Thoracic aorta (tissue), 2 donors: ENCODE results near the gene RBM33. TPM values are rescaled to one million over a fixed set of nuclear protein-coding genes. Genes with fewer than 3 reads are reported as not detected.

Experiments
- ATAC-seq: fragments of 150-250 bp; one replicate; pipeline ENCODE4 v1.8.0; 2017; ENCODE audit warnings: low read depth; ENCODE audit not compliant: insufficient number of reproducible peaks, low FRiP score
- DNase-seq: peaks from one replicate; pipeline ENCODE4 v3.0.0-alpha.2; 2020; ENCODE audit warnings: low spot score
- H3K27ac ChIP-seq, 2 donors: fragments of 200-600 bp; sonication (generic); 1 replicate in 1 of 2; 2 replicates in 1 of 2; pipeline ENCODE4 v1.5.1; 2016; ENCODE audit warnings: mild to moderate bottlenecking in 2 of 2, moderate library complexity in 2 of 2
- H3K27me3 ChIP-seq: fragments of 200-600 bp; sonication (generic); replicated peaks from 2 replicates; pipeline ENCODE4 v1.6.0; 2016; ENCODE audit warnings: mild to moderate bottlenecking; ENCODE audit not compliant: insufficient read depth
- H3K36me3 ChIP-seq: fragments of 200-600 bp; sonication (generic); one replicate; pipeline ENCODE4 v1.5.1; 2016
- H3K4me1 ChIP-seq, 2 donors: fragments of 200-600 bp; sonication (generic); 1 replicate in 1 of 2; 2 replicates in 1 of 2; pipeline versions ENCODE4 v1.5.1 to v1.6.0; 2016; ENCODE audit warnings: low read depth in 2 of 2, mild to moderate bottlenecking in 1 of 2; ENCODE audit not compliant: control insufficient read depth in 1 of 2
- H3K4me3 ChIP-seq: fragments of 200-600 bp; sonication (generic); 2 replicates; pipeline ENCODE4 v1.5.1; 2016; ENCODE audit warnings: mild to moderate bottlenecking
- H3K9me3 ChIP-seq: fragments of 200-600 bp; sonication (generic); 2 replicates; pipeline ENCODE4 v1.5.1; 2016
- total RNA-seq, 2 donors: library from RNA; depleted of rRNA; stranded (reverse); fragments of >200 nt; gene quantifications; one replicate each; pipeline versions ENCODE4 v1.1.0 to v1.2.3, GENCODE V29; 2016
- TF ChIP-seq, protein P1 (sequence below): fragments of 200-600 bp; sonication (generic); IDR thresholded peaks from one replicate; pipeline ENCODE4 v1.5.1; 2019; ENCODE audit warnings: antibody characterized with exemption

Gene RBM33
- total RNA-seq, 2 donors from 2014 or later = 64.6 to 80.3 TPM

DNA sequence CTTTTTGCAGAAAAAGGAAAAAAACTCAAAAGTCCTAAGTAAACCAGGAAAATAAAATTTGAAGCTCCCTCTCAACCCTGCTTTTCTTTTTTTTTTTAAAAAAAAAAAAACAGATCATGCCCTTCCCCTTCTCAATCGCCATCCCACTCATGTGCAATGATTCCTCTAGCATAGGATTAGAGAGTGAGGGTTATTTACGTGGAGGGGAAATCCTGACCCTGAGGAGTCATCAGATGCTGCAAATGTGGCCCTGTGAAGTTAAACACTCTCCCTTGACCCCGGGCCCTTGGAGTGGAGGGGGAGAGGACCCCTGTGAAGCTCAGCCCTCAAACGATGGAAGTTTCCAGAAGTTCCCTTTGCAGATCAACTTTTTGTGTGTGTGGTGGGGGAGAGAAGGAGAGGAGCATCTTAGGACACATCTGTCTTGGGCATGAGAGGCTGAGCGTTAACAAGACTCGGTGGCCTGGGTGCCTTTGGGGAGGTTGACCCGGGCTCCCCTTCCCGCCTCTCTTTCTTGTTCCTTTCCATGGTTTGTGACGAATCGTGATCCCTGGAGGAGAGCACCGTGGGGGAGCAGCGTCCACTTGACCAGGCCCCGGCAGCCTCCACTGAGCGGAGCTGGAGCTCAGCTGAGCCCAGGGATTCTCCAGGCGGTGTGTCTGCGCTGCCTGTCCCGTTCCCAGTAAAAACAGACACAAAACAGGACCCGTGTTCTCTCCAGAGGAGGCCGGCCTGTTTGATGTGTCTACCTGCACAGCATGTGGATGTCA lies 169.3 kb downstream of the RBM33 start:
- no peak for DNase-seq
- no peaks in the 10 kb centered on the region for H3K36me3 ChIP-seq
- no peak for ATAC-seq
- peaks cover 6% of the 10 kb centered on the region for H3K27me3 ChIP-seq
- TF ChIP-seq, protein P1, sequence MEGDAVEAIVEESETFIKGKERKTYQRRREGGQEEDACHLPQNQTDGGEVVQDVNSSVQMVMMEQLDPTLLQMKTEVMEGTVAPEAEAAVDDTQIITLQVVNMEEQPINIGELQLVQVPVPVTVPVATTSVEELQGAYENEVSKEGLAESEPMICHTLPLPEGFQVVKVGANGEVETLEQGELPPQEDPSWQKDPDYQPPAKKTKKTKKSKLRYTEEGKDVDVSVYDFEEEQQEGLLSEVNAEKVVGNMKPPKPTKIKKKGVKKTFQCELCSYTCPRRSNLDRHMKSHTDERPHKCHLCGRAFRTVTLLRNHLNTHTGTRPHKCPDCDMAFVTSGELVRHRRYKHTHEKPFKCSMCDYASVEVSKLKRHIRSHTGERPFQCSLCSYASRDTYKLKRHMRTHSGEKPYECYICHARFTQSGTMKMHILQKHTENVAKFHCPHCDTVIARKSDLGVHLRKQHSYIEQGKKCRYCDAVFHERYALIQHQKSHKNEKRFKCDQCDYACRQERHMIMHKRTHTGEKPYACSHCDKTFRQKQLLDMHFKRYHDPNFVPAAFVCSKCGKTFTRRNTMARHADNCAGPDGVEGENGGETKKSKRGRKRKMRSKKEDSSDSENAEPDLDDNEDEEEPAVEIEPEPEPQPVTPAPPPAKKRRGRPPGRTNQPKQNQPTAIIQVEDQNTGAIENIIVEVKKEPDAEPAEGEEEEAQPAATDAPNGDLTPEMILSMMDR = no peak
- no peak overlapping the region for H3K27ac ChIP-seq
- peaks cover 6 to 16% of the 10 kb centered on the region in 2 donors for H3K4me1 ChIP-seq
- no peak overlapping the region for H3K4me3 ChIP-seq
- no peaks in the 10 kb centered on the region for H3K9me3 ChIP-seq

- no peak for ATAC-seq
- TF ChIP-seq, protein P1 = no peak
- no peak for DNase-seq
- Histone ChIP-seq H3K27ac (no peak overlapping the region), H3K4me3 (no peak overlapping the region), H3K9me3 (no peaks in the 10 kb centered on the region), H3K27me3 (peaks cover 4% of the 10 kb centered on the region), H3K36me3 (no peaks in the 10 kb centered on the region), H3K4me1 (peaks cover 0 to 7% of the 10 kb centered on the region in 2 donors)
These were observed 170.1 kb downstream of the RBM33 start for GRCh38 chr7:155814316-155815276.

DNA sequence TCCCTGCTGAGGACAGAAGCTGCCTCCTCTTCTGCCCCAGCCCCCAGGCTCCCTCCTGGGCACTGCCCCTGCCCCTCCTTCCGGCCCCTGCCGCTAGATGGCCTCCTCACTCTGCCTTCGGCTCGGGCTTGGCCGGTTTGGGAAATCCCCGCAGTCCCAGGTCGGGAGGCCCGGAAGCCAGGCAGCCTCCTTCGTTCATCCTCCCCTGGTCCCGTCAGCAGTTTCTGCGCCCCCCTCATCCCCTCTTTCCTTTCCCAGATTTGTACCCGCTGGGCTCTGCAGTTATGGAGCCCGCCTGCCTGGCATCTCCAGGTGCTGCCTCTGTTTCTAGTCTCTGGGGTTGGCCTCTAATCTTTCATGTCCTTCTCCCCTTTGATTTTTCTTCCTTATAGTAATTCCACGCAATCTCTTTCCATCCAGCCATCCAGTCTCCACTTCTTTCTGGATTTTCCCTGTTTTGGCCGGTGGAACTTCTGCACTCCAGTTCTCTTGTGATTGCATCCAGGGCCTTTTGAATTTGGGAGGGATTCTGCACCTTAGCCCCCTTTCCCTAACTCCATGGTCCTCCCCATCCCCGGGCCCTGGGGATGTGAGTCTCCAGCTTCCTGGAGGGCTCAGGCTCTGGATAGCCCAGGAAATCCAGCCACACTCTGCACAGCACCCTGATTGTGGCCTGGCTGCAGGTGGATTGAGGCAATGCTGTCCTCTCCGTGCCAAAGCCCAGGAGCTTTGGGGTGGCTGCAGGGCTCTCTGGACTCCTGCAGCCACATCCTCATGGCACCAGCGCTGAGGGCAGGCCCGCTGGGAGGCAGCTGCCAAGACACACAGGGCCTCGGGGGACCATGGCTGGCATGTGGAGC lies 171.1 kb downstream of the RBM33 start:
- H3K27ac ChIP-seq = no peak overlapping the region
- no peaks in the 10 kb centered on the region for H3K36me3 ChIP-seq
- H3K4me1 ChIP-seq = no peaks in the 10 kb centered on the region
- TF ChIP-seq, protein P1 = no peak
- H3K9me3 ChIP-seq = no peaks in the 10 kb centered on the region
- DNase-seq (no peak), ATAC-seq (no peak)
- no peak overlapping the region for H3K4me3 ChIP-seq
- H3K27me3 ChIP-seq = no peaks in the 10 kb centered on the region

GRCh38 chr7:155816192-155816508 lies 171.7 kb downstream of the RBM33 start:
- TF ChIP-seq, protein P1 = no peak
- H3K27me3 ChIP-seq = no peaks in the 10 kb centered on the region
- ATAC-seq (no peak), DNase-seq (no peak)
- H3K9me3 ChIP-seq = no peaks in the 10 kb centered on the region
- H3K4me3 ChIP-seq = no peak overlapping the region
- H3K4me1 ChIP-seq = no peaks in the 10 kb centered on the region
- no peak overlapping the region for H3K27ac ChIP-seq
- no peaks in the 10 kb centered on the region for H3K36me3 ChIP-seq
